A673 (cell line): ENCODE results near the gene CDK2AP2. TPM values are rescaled to one million over a fixed set of nuclear protein-coding genes. Genes with fewer than 3 reads are reported as not detected.

Experiments
- BruUV-seq: library from RNA; stranded (reverse); fragments of 400-500 nt; replicated peaks from 2 replicates; lab custom pipeline; 2021; lab: Mats Ljungman, UMichigan
- CTCF ChIA-PET: fragments of 300-600 bp; sonication (Branson Sonifier 250); formaldehyde crosslinking; loops from one replicate; lab custom pipeline; 2022; ENCODE audit warnings: antibody characterized with exemption; lab: Charles Lee
- POLR2A ChIA-PET: fragments of 300-600 bp; sonication (Branson Sonifier 250); formaldehyde crosslinking; loops from one replicate; lab custom pipeline; 2022; ENCODE audit warnings: antibody characterized with exemption; ENCODE audit not compliant: low non-redundant PET; lab: Charles Lee
- DNase-seq: peaks from one replicate; pipeline ENCODE4 v3.0.0-alpha.2; 2015; ENCODE audit warnings: low spot score
- H3K27ac ChIP-seq: fragments of 200-600 bp; sonication (generic); 2 replicates; pipeline ENCODE4 v1.5.1; 2016; ENCODE audit warnings: mixed run types, low read depth, mild to moderate bottlenecking, mixed read lengths, antibody characterized with exemption, low read length; ENCODE audit not compliant: poor library complexity, severe bottlenecking
- H3K27me3 ChIP-seq: fragments of 200-600 bp; sonication (generic); replicated peaks from 2 replicates; pipeline ENCODE4 v1.6.1; 2017; ENCODE audit warnings: mixed run types, low read depth, mild to moderate bottlenecking, mixed read lengths, antibody characterized with exemption, low read length; ENCODE audit not compliant: insufficient read depth, poor library complexity
- H3K36me3 ChIP-seq: fragments of 200-600 bp; sonication (generic); 2 replicates; pipeline ENCODE4 v1.6.1; 2016; ENCODE audit warnings: mixed run types, mild to moderate bottlenecking, mixed read lengths, antibody characterized with exemption, low read length; ENCODE audit not compliant: insufficient read depth, poor library complexity, severe bottlenecking
- H3K4me1 ChIP-seq: fragments of 200-600 bp; sonication (generic); 2 replicates; pipeline ENCODE4 v1.6.1; 2017; ENCODE audit warnings: mixed run types, mild to moderate bottlenecking, mixed read lengths, antibody characterized with exemption, low read length; ENCODE audit not compliant: insufficient read depth, poor library complexity, severe bottlenecking
- H3K4me3 ChIP-seq: fragments of 200-600 bp; sonication (generic); 2 replicates; pipeline ENCODE4 v1.5.1; 2016; ENCODE audit warnings: low read depth, mixed run types, mild to moderate bottlenecking, mixed read lengths, low read length; ENCODE audit not compliant: poor library complexity, severe bottlenecking
- H3K9me3 ChIP-seq: fragments of 200-600 bp; sonication (generic); 2 replicates; pipeline ENCODE4 v1.6.1; 2016; ENCODE audit warnings: mixed run types, low read depth, mild to moderate bottlenecking, mixed read lengths, antibody characterized with exemption, low read length; ENCODE audit not compliant: poor library complexity, severe bottlenecking
- CTCF ChIP-seq: fragments of 300-800, 200-600 bp; sonication (generic); conservative IDR thresholded peaks from 2 replicates; pipeline ENCODE4 v1.5.1; 2017; ENCODE audit warnings: low read depth, mild to moderate bottlenecking, antibody characterized with exemption, low read length, moderate library complexity, mixed read lengths
- EZH2 ChIP-seq: fragments of 200-600 bp; sonication (generic); IDR thresholded peaks from 2 replicates; pipeline ENCODE4 v1.6.1; 2017; ENCODE audit warnings: borderline replicate concordance, low read depth, mild to moderate bottlenecking, mixed read lengths, antibody characterized with exemption, low read length; ENCODE audit not compliant: poor library complexity, severe bottlenecking
- intact Hi-C: fragments of 100-400 bp; cut with micrococcal nuclease; formaldehyde crosslinking; loops from one replicate; pipeline ENCODE4 v1.10.0; 2022; ENCODE audit not compliant: unreplicated experiment
- total RNA-seq: library from RNA; stranded (reverse); gene quantifications from 2 replicates; pipeline ENCODE4 v1.2.3, GENCODE V29; 2021

Gene CDK2AP2
- total RNA-seq, 1 experiment from 2014 or later = 48.1 TPM

- no TSS peak for BruUV-seq
- Histone ChIP-seq H3K4me1 (peaks cover 11% of the 10 kb centered on the region), H3K27ac (peak overlapping the region; percentile 78), H3K36me3 (no peaks in the 10 kb centered on the region), H3K4me3 (peak overlapping the region; percentile 80), H3K27me3 (no peaks in the 10 kb centered on the region), H3K9me3 (no peaks in the 10 kb centered on the region)
- DNase-seq = no peak
- intact Hi-C loops = no loop called here
- TF ChIP-seq EZH2 (no peak), CTCF (no peak)
- POLR2A ChIA-PET = no interaction called here
- CTCF ChIA-PET = no interaction called here
Observed at GRCh38 chr11:67463680-67464410, 44.1 kb downstream of the CDK2AP2 start.

GRCh38 chr11:67463186-67463585 lies 44.8 kb downstream of the CDK2AP2 start:
- H3K27ac ChIP-seq = no peak overlapping the region
- BruUV-seq = no TSS peak
- no peak overlapping the region for H3K4me3 ChIP-seq
- intact Hi-C loops = no loop called here
- no peaks in the 10 kb centered on the region for H3K27me3 ChIP-seq
- DNase-seq = no peak
- no peak for TF ChIP-seq CTCF
- no peak for TF ChIP-seq EZH2
- no peaks in the 10 kb centered on the region for H3K9me3 ChIP-seq
- H3K36me3 ChIP-seq = no peaks in the 10 kb centered on the region
- ChIA-PET CTCF (no interaction called here), POLR2A (no interaction called here)
- peaks cover 11% of the 10 kb centered on the region for H3K4me1 ChIP-seq

- Histone ChIP-seq H3K27me3 (no peaks in the 10 kb centered on the region), H3K9me3 (no peaks in the 10 kb centered on the region), H3K4me1 (no peaks in the 10 kb centered on the region), H3K36me3 (no peaks in the 10 kb centered on the region), H3K4me3 (no peak overlapping the region), H3K27ac (no peak overlapping the region)
- TF ChIP-seq CTCF (no peak), EZH2 (no peak)
- ChIA-PET CTCF (no interaction called here), POLR2A (no interaction called here)
- intact Hi-C loops = no loop called here
- no TSS peak for BruUV-seq
- no peak for DNase-seq
Observed at GRCh38 chr11:67458266-67458665, 49.7 kb downstream of the CDK2AP2 start.
